ENCODE results near the gene SOX8. TPM values are rescaled to one million over a fixed set of nuclear protein-coding genes. Genes with fewer than 3 reads are reported as not detected.

The SOX8 gene
- total RNA-seq, 1 donor from 2014 or later, result 0.15 TPM

DNA sequence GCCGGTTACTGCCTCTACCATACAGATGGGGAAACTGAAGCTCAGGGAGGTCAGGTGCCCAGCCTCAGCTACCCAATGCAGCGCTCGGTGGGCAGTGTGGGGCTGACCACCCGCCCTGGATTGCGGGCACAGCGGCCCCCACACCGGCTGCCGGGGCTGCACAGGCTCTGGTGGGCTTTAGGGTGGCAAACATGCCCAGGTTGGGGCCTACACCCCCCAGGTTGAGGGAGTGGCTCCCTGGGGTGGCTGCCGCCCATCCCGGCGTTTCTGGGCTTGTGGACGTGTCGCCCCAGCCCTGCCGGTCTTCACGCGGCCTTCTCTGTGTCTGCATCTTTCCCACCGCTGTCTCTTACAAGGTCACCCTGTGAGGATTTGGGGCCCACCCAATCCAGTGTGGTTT, 50.1 kb downstream of the SOX8 start:
- Mint-ChIP-seq H3K36me3 (ENCODE audit: low read depth) (no peaks in the 10 kb centered on the region), H3K9me3 (ENCODE audit: low read depth) (no peaks in the 10 kb centered on the region), H3K27me3 (ENCODE audit: low read depth) (peaks cover 11% of the 10 kb centered on the region), H3K4me3 (ENCODE audit: unreplicated experiment) (no peak overlapping the region), H3K27ac (ENCODE audit: unreplicated experiment) (no peak overlapping the region), H3K4me1 (ENCODE audit: low read depth) (no peaks in the 10 kb centered on the region)
- TF ChIP-seq, protein P1, sequence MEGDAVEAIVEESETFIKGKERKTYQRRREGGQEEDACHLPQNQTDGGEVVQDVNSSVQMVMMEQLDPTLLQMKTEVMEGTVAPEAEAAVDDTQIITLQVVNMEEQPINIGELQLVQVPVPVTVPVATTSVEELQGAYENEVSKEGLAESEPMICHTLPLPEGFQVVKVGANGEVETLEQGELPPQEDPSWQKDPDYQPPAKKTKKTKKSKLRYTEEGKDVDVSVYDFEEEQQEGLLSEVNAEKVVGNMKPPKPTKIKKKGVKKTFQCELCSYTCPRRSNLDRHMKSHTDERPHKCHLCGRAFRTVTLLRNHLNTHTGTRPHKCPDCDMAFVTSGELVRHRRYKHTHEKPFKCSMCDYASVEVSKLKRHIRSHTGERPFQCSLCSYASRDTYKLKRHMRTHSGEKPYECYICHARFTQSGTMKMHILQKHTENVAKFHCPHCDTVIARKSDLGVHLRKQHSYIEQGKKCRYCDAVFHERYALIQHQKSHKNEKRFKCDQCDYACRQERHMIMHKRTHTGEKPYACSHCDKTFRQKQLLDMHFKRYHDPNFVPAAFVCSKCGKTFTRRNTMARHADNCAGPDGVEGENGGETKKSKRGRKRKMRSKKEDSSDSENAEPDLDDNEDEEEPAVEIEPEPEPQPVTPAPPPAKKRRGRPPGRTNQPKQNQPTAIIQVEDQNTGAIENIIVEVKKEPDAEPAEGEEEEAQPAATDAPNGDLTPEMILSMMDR (IDR thresholded peaks at IDR 0.05), result no peak
- DNase-seq (ENCODE audit: low spot score), result no peak

DNA sequence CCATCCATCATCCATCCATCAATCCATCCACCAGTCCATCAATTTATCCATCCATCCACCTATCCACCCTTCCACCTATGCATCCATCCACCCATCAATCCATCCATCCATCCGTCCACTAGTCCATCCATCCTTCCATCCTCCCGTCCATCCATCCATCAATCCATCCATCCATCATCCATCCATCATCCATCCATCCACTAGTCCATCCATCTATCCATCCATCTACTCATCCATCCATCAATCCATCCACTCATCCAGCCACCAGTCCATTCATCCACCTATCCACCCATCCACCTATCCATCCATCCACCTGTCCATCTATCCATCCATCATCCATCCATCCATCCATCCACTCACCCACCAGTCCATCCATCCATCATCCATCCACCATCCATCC, 51.0 kb downstream of the SOX8 start:
- H3K36me3 Mint-ChIP-seq (ENCODE audit: low read depth), result no peaks in the 10 kb centered on the region
- TF ChIP-seq, protein P1 (IDR thresholded peaks at IDR 0.05), result no peak
- peaks cover 4% of the 10 kb centered on the region for H3K4me1 Mint-ChIP-seq (ENCODE audit: low read depth)
- H3K9me3 Mint-ChIP-seq (ENCODE audit: low read depth), result no peaks in the 10 kb centered on the region
- DNase-seq (ENCODE audit: low spot score), result no peak
- no peak overlapping the region for H3K4me3 Mint-ChIP-seq (ENCODE audit: unreplicated experiment)
- no peak overlapping the region for H3K27ac Mint-ChIP-seq (ENCODE audit: unreplicated experiment)
- H3K27me3 Mint-ChIP-seq (ENCODE audit: low read depth), result peaks cover 9% of the 10 kb centered on the region

DNA sequence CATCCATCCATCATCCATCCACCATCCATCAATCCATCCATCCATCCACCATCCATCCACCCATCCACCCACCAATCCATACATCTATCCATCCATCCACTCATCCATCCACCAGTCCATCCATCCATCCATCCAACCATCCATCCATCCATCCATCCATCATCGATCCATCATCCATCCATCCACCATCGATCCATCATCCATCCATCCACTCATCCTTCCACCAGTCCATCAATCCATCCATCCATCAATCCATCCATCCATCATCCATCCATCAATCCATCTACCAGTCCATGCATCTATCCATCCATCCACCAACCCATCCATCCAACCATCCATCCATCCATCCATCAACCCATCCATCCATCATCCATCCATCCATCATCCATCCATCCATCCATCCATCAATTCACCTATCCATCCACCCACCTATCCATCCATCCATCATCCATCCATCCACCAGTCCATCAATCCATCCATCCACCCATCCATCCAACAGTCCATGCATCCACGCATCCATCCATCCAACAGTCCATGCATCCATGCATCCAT, 51.6 kb downstream of the SOX8 start:
- H3K4me3 Mint-ChIP-seq (ENCODE audit: unreplicated experiment), result no peak overlapping the region
- H3K27me3 Mint-ChIP-seq (ENCODE audit: low read depth), result peaks cover 8% of the 10 kb centered on the region
- no peaks in the 10 kb centered on the region for H3K9me3 Mint-ChIP-seq (ENCODE audit: low read depth)
- peaks cover 4% of the 10 kb centered on the region for H3K4me1 Mint-ChIP-seq (ENCODE audit: low read depth)
- TF ChIP-seq, protein P1 (IDR thresholded peaks at IDR 0.05), result no peak
- no peak for DNase-seq (ENCODE audit: low spot score)
- no peak overlapping the region for H3K27ac Mint-ChIP-seq (ENCODE audit: unreplicated experiment)
- H3K36me3 Mint-ChIP-seq (ENCODE audit: low read depth), result no peaks in the 10 kb centered on the region

DNA sequence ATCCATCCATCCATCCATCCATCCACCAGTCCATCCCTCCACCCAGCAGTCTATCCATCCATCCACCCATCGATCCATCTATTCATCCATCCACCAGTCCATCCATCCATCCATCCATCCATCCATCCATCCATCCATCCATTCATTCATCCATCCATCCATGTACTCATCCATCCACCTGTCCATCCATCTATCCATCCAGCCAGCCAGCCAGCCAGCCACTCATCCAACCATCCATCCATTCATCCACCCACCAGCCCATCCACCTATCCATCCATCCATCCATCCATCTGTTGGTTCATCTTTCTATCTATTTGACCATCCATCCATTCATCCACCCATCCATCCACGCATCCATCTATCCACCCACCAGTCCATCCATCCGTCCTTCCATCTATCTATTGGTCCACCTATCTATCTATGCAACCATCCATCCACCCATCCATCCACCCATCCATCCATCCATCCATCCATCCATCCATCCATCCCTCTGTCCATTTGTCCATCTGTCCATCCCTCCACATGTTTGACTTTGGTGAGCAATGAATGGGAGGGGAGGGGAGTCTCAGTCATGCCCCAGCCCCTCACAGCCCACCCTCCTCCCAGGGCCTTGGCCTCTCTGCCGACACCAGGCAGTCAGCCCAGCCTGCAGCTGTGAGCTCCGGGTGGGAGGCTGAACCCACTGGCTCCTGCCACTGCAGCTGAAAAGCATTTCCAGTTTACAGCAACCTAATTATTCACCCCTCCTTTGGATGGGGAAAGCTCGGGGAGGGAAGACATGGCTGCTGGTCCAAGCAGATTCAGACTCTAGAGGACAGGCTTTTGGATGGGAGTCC, 52.9 kb downstream of the SOX8 start:
- H3K4me1 Mint-ChIP-seq (ENCODE audit: low read depth), result peaks cover 4% of the 10 kb centered on the region
- H3K9me3 Mint-ChIP-seq (ENCODE audit: low read depth), result no peaks in the 10 kb centered on the region
- no peak overlapping the region for H3K4me3 Mint-ChIP-seq (ENCODE audit: unreplicated experiment)
- H3K27me3 Mint-ChIP-seq (ENCODE audit: low read depth), result peaks cover 2% of the 10 kb centered on the region
- H3K27ac Mint-ChIP-seq (ENCODE audit: unreplicated experiment), result no peak overlapping the region
- TF ChIP-seq, protein P1 (IDR thresholded peaks at IDR 0.05), result no peak
- DNase-seq (ENCODE audit: low spot score), result no peak
- no peaks in the 10 kb centered on the region for H3K36me3 Mint-ChIP-seq (ENCODE audit: low read depth)

DNA sequence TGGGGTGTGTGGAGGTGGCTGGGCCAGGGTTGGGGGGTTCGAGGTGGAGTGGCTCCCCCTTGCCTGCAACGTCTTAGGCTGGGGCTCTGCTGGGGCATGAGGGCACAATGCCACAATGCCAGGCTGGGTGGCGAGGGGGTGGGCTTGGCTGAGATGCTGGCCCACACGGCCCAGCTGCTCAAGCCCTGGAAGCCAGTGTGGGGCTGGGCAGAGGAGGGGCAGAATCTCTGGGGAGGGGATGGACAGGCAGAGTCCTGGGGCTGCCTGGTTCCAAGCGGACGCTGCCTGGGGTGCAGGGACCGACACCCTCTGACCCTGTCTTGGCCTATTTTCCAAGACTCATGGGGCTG, 53.5 kb downstream of the SOX8 start:
- Mint-ChIP-seq H3K36me3 (ENCODE audit: low read depth) (no peaks in the 10 kb centered on the region), H3K4me1 (ENCODE audit: low read depth) (peaks cover 4% of the 10 kb centered on the region), H3K27me3 (ENCODE audit: low read depth) (no peaks in the 10 kb centered on the region), H3K9me3 (ENCODE audit: low read depth) (no peaks in the 10 kb centered on the region), H3K4me3 (ENCODE audit: unreplicated experiment) (no peak overlapping the region), H3K27ac (ENCODE audit: unreplicated experiment) (no peak overlapping the region)
- DNase-seq (ENCODE audit: low spot score), result no peak
- TF ChIP-seq, protein P1 (IDR thresholded peaks at IDR 0.05), result no peak

Data from chondrocyte (in vitro differentiated cells).